Adipose tissue (tissue), 3 donors: ENCODE results near the gene FOXL1. TPM values are rescaled to one million over a fixed set of nuclear protein-coding genes. Genes with fewer than 3 reads are reported as not detected.

Experiments
- H3K27ac ChIP-seq: one replicate; pipeline ENCODE4 v1.5.1; 2013; ENCODE audit warnings: low read depth, low read length
- WGBS, 3 donors: extraction: QIAGEN DNeasy Blood & Tissue Kit; methylation state at CpG; one replicate each; pipeline ENCODE4 v1.1.7; 2013; 5-methylcytosine and 5-hydroxymethylcytosine counted together
- polyA plus RNA-seq, 3 donors: library from polyadenylated mRNA; stranded (reverse); fragments of 200-250 nt; gene quantifications; one replicate each; pipeline ENCODE4 v1.2.3, GENCODE V29; 2013
- donor health status: healthy with polysubstance abuse.
- donor health status: Bipolar disorder and iron deficiency.
- donor health status: healthy.

The FOXL1 gene
- polyA plus RNA-seq, 3 donors, result 0.12 to 0.56 (median 0.24) TPM

- no peak overlapping the region for H3K27ac ChIP-seq
- WGBS, 3 donors, result 9 to 10% (median 10%) methylated on average over 53 of the region's 53 CpGs
Observed at GRCh38 chr16:86565644-86566511, 12.5 kb upstream of the FOXL1 start.

- 2 to 5% (median 2%) methylated on average over 30 of the region's 30 CpGs for WGBS, 3 donors
- no peak within 1 kb of the TSS for H3K27ac ChIP-seq
Observed at GRCh38 chr16:86566601-86566965, 11.8 kb upstream of the FOXL1 start, which contains the start of gene FOXC2. TSS of gene FOXC2 (plus strand) at chr16:86566829. CDS start at chr16:86567336, 507 bp downstream.

- WGBS, 3 donors, result 1 to 2% (median 2%) methylated on average over 57 to 88 of the region's 88 CpGs
Observed at GRCh38 chr16:86566966-86567700, 11.2 kb upstream of the FOXL1 start.

GRCh38 chr16:86567701-86568581, 10.4 kb upstream of the FOXL1 start:
- WGBS, 3 donors, result 1 to 3% (median 3%) methylated on average over 77 to 115 of the region's 116 CpGs
- no peak overlapping the region for H3K27ac ChIP-seq

More at GRCh38 chr16:86566966-86567700, 11.2 kb upstream of the FOXL1 start:
- no peak overlapping the region for H3K27ac ChIP-seq

GRCh38 chr16:86568677-86569623, 9.4 kb upstream of the FOXL1 start:
- 6 to 14% (median 14%) methylated on average over 33 of the region's 33 CpGs for WGBS, 3 donors
- no peak overlapping the region for H3K27ac ChIP-seq

GRCh38 chr16:86569701-86570447, 8.5 kb upstream of the FOXL1 start:
- WGBS, 3 donors, result 23 to 55% (median 52%) methylated on average over 13 of the region's 13 CpGs
- H3K27ac ChIP-seq, result no peak overlapping the region

- H3K27ac ChIP-seq, result no peak overlapping the region
- WGBS, 3 donors, result 46 to 68% (median 59%) methylated on average over 28 of the region's 28 CpGs
Observed at GRCh38 chr16:86570558-86571529, 7.5 kb upstream of the FOXL1 start.

GRCh38 chr16:86571530-86571915, 6.8 kb upstream of the FOXL1 start:
- no peak overlapping the region for H3K27ac ChIP-seq
- WGBS, 3 donors, result 34 to 73% (median 68%) methylated on average over 10 of the region's 10 CpGs

- 27 to 75% (median 65%) methylated on average over 12 of the region's 12 CpGs for WGBS, 3 donors
- no peak overlapping the region for H3K27ac ChIP-seq
Observed at GRCh38 chr16:86572041-86572521, 6.3 kb upstream of the FOXL1 start.

- WGBS, 3 donors, result 44 to 76% (median 64%) methylated on average over 8 of the region's 8 CpGs
- no peak overlapping the region for H3K27ac ChIP-seq
Observed at GRCh38 chr16:86572606-86573005, 5.7 kb upstream of the FOXL1 start.

GRCh38 chr16:86573215-86573614, 5.1 kb upstream of the FOXL1 start:
- WGBS, 3 donors, result 24 to 62% (median 59%) methylated on average over 8 of the region's 8 CpGs
- no peak overlapping the region for H3K27ac ChIP-seq

GRCh38 chr16:86573646-86574508, 4.5 kb upstream of the FOXL1 start:
- no peak overlapping the region for H3K27ac ChIP-seq
- 31 to 65% (median 55%) methylated on average over 13 of the region's 13 CpGs for WGBS, 3 donors

GRCh38 chr16:86574646-86575045, 3.7 kb upstream of the FOXL1 start:
- 32 to 75% (median 65%) methylated on average over 4 of the region's 4 CpGs for WGBS, 3 donors

GRCh38 chr16:86575095-86575685, 3.2 kb upstream of the FOXL1 start:
- no peak overlapping the region for H3K27ac ChIP-seq
- WGBS, 3 donors, result 32 to 62% (median 61%) methylated on average over 17 of the region's 17 CpGs

More at GRCh38 chr16:86574646-86575045, 3.7 kb upstream of the FOXL1 start:
- H3K27ac ChIP-seq, result no peak overlapping the region
